ENCODE data around the gene DYNC1I1. TPM values are rescaled to one million over a fixed set of nuclear protein-coding genes. Genes with fewer than 3 reads are reported as not detected.

DYNC1I1 gene
- total RNA-seq, 1 donor from 2014 or later, result 38.8 TPM

- Histone ChIP-seq H3K36me3 (peaks cover 16% of the 10 kb centered on the region), H3K9me3 (replicated peaks) (peaks cover 10% of the 10 kb centered on the region), H3K27me3 (ENCODE audit: low read depth) (no peaks in the 10 kb centered on the region), H3K4me3 (no peak overlapping the region), H3K27ac (replicated peaks) (no peak overlapping the region), H3K4me1 (peaks cover 18% of the 10 kb centered on the region)
- no peak for DNase-seq
- intact Hi-C loops (cut with micrococcal nuclease), result no loop called here
- TF ChIP-seq, protein P1, sequence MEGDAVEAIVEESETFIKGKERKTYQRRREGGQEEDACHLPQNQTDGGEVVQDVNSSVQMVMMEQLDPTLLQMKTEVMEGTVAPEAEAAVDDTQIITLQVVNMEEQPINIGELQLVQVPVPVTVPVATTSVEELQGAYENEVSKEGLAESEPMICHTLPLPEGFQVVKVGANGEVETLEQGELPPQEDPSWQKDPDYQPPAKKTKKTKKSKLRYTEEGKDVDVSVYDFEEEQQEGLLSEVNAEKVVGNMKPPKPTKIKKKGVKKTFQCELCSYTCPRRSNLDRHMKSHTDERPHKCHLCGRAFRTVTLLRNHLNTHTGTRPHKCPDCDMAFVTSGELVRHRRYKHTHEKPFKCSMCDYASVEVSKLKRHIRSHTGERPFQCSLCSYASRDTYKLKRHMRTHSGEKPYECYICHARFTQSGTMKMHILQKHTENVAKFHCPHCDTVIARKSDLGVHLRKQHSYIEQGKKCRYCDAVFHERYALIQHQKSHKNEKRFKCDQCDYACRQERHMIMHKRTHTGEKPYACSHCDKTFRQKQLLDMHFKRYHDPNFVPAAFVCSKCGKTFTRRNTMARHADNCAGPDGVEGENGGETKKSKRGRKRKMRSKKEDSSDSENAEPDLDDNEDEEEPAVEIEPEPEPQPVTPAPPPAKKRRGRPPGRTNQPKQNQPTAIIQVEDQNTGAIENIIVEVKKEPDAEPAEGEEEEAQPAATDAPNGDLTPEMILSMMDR (IDR thresholded peaks at IDR 0.05; ENCODE audit: borderline replicate concordance), result no peak
Observed at GRCh38 chr7:95875519-95875918, 103.2 kb downstream of the DYNC1I1 start.

DNA sequence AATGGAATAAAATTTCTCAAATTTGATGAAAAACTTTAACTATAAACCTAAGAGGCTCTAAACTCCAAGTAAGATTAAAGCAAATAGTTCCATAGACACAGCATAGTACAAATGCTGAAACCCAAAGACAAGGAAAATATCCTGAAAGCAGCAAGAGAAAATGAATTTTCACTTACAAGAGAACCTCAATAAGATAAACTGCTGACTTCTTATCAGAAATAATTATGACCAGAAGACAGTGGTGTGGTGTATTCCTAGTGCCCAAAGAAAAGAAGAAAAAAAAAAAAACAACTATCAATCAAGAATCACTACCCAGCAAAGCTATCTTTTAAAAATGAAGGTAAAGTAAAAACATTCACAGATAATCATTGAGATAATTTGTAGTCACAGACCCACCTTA, 106.3 kb downstream of the DYNC1I1 start:
- TF ChIP-seq, protein P1 (IDR thresholded peaks at IDR 0.05; ENCODE audit: borderline replicate concordance), result no peak
- peaks cover 4% of the 10 kb centered on the region for H3K36me3 ChIP-seq
- no peak overlapping the region for H3K27ac ChIP-seq (replicated peaks)
- peaks cover 18% of the 10 kb centered on the region for H3K4me1 ChIP-seq
- intact Hi-C loops (cut with micrococcal nuclease), result no loop called here
- peaks cover 10% of the 10 kb centered on the region for H3K9me3 ChIP-seq (replicated peaks)
- H3K27me3 ChIP-seq (ENCODE audit: low read depth), result no peaks in the 10 kb centered on the region
- H3K4me3 ChIP-seq, result no peak overlapping the region
- no peak for DNase-seq

DNA sequence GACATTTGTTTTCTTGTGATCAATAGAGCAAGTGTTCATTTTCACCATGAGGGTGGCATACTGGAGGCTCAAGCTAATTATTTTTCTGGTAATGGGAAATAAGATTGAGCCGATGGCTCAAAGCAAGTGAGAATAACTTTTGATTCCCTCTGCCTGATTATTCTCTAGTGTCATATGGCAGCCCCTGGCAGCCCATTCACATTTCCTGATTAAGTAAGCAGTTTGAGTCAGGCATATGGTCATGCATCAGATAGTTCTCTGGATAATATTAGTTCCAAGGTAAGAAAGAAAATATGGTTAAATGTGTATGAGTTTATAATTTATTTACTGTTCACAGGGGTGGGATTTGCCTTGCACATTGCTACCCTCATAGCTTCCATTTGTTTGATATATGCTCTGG, 109.2 kb downstream of the DYNC1I1 start:
- H3K9me3 ChIP-seq (replicated peaks), result peaks cover 10% of the 10 kb centered on the region
- H3K27me3 ChIP-seq (ENCODE audit: low read depth), result no peaks in the 10 kb centered on the region
- intact Hi-C loops (cut with micrococcal nuclease), result no loop called here
- no peaks in the 10 kb centered on the region for H3K4me1 ChIP-seq
- H3K4me3 ChIP-seq, result no peak overlapping the region
- peaks cover 9% of the 10 kb centered on the region for H3K36me3 ChIP-seq
- TF ChIP-seq, protein P1 (IDR thresholded peaks at IDR 0.05; ENCODE audit: borderline replicate concordance), result no peak
- no peak for DNase-seq
- H3K27ac ChIP-seq (replicated peaks), result no peak overlapping the region

GRCh38 chr7:95883217-95883616, 110.9 kb downstream of the DYNC1I1 start:
- Histone ChIP-seq H3K4me3 (no peak overlapping the region), H3K27ac (replicated peaks) (no peak overlapping the region), H3K4me1 (no peaks in the 10 kb centered on the region), H3K36me3 (peaks cover 9% of the 10 kb centered on the region), H3K27me3 (ENCODE audit: low read depth) (no peaks in the 10 kb centered on the region), H3K9me3 (replicated peaks) (peaks cover 7% of the 10 kb centered on the region)
- intact Hi-C loops (cut with micrococcal nuclease), result no loop called here
- TF ChIP-seq, protein P1 (IDR thresholded peaks at IDR 0.05; ENCODE audit: borderline replicate concordance), result no peak
- no peak for DNase-seq

DNA sequence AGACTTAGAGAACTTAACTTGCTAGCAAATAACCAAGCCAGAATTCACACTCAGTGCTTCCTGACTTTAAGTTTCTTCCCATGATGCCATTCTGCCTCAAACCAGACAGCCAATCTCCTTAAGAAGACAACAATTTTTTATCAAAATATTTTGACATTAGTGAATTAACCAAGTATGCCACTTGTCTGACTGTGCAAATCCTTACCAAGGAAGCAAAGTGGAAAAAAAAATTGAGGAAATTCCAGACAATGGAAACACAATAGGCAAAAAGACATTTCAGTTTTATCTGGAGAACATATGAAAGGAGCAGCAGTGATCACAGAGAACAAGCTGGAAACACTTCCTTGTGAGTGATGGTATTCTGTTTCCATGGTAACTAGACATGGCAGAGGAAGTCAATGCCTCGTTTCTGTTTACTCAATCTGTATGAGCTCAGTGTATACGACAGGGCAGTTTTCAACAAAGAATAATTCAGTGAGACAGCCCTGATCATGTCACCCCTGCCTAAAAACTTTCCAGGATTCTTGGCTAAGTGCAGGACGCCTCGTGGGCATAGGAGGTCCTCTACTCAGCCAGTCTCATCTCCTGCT, 114.2 kb downstream of the DYNC1I1 start:
- Histone ChIP-seq H3K9me3 (replicated peaks) (no peaks in the 10 kb centered on the region), H3K4me3 (no peak overlapping the region), H3K36me3 (peaks cover 5% of the 10 kb centered on the region), H3K27ac (replicated peaks) (no peak overlapping the region), H3K4me1 (no peaks in the 10 kb centered on the region), H3K27me3 (ENCODE audit: low read depth) (no peaks in the 10 kb centered on the region)
- no peak for DNase-seq
- TF ChIP-seq, protein P1 (IDR thresholded peaks at IDR 0.05; ENCODE audit: borderline replicate concordance), result no peak
- intact Hi-C loops (cut with micrococcal nuclease), result no loop called here

Data from left ventricle myocardium inferior (tissue), 1 donor.